GM12891 (cell line): ENCODE data around the gene UNC5C.

Experiments used
- PAX5 ChIP-seq: IDR thresholded peaks from 2 replicates; pipeline ENCODE4 v1.6.1; 2011; ENCODE audit warnings: low read length, moderate library complexity, mild to moderate bottlenecking; ENCODE audit not compliant: insufficient read depth, severe bottlenecking
- POLR2A ChIP-seq: IDR thresholded peaks from 2 replicates; pipeline ENCODE4 v1.6.1; 2011; ENCODE audit warnings: low read depth, low read length, control low read depth
- POLR2AphosphoS5 ChIP-seq: IDR thresholded peaks from 2 replicates; pipeline ENCODE4 v1.6.1; 2011; ENCODE audit warnings: low read depth, low read length, control low read depth
- POU2F2 ChIP-seq: IDR thresholded peaks from 2 replicates; pipeline ENCODE4 v1.6.1; 2011; ENCODE audit warnings: low read depth, mild to moderate bottlenecking, control low read depth, low read length, moderate library complexity
- SPI1 ChIP-seq: IDR thresholded peaks from 2 replicates; pipeline ENCODE4 v1.6.1; 2011; ENCODE audit warnings: low read depth, low read length, control low read depth
- TAF1 ChIP-seq: IDR thresholded peaks from 2 replicates; pipeline ENCODE4 v1.6.1; 2011; ENCODE audit warnings: low read depth, low read length, control low read depth

- TF ChIP-seq POLR2AphosphoS5 (no peak), POLR2A (no peak), TAF1 (no peak), POU2F2 (no peak), SPI1 (no peak), PAX5 (no peak)
These were observed 310.2 kb downstream of the UNC5C start for GRCh38 chr4:95238554-95238953.
